GM12891 (cell line): ENCODE measurements around the gene SPSB3.

Experiments used
- PAX5 ChIP-seq: IDR thresholded peaks from 2 replicates; pipeline ENCODE4 v1.6.1; 2011; ENCODE audit warnings: low read length, moderate library complexity, mild to moderate bottlenecking; ENCODE audit not compliant: insufficient read depth, severe bottlenecking
- POLR2A ChIP-seq: IDR thresholded peaks from 2 replicates; pipeline ENCODE4 v1.6.1; 2011; ENCODE audit warnings: low read depth, low read length, control low read depth
- POLR2AphosphoS5 ChIP-seq: IDR thresholded peaks from 2 replicates; pipeline ENCODE4 v1.6.1; 2011; ENCODE audit warnings: low read depth, low read length, control low read depth
- POU2F2 ChIP-seq: IDR thresholded peaks from 2 replicates; pipeline ENCODE4 v1.6.1; 2011; ENCODE audit warnings: low read depth, mild to moderate bottlenecking, control low read depth, low read length, moderate library complexity
- SPI1 ChIP-seq: IDR thresholded peaks from 2 replicates; pipeline ENCODE4 v1.6.1; 2011; ENCODE audit warnings: low read depth, low read length, control low read depth
- TAF1 ChIP-seq: IDR thresholded peaks from 2 replicates; pipeline ENCODE4 v1.6.1; 2011; ENCODE audit warnings: low read depth, low read length, control low read depth

DNA sequence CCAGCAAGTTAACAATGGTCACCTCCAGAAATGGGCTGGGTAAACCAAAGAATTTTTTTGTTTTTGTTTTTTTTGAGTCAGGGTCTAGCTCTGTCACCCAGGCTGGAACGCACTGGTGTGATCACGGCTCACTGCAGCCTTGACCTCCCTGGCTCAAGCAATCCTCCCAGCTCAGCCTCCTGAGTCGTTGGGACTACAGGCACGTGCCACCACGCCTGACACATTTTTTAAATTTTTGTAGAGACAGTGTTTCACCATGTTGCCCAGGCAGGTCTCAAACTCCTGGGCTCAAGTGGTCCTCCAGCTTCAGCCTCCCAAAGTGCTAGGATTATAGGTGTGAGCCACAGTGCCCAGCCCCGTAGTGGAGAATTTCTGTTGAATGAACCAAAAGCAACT is 1.7 kb downstream of the SPSB3 start:
- TF ChIP-seq POLR2A (no peak), SPI1 (no peak), POLR2AphosphoS5 (no peak), TAF1 (no peak), POU2F2 (no peak), PAX5 (no peak)
